ENCODE results near the gene TTC39B. TPM values are rescaled to one million over a fixed set of nuclear protein-coding genes. Genes with fewer than 3 reads are reported as not detected.

The TTC39B gene
- total RNA-seq, 2 donors from 2014 or later = 5.3 to 6.0 TPM

DNA sequence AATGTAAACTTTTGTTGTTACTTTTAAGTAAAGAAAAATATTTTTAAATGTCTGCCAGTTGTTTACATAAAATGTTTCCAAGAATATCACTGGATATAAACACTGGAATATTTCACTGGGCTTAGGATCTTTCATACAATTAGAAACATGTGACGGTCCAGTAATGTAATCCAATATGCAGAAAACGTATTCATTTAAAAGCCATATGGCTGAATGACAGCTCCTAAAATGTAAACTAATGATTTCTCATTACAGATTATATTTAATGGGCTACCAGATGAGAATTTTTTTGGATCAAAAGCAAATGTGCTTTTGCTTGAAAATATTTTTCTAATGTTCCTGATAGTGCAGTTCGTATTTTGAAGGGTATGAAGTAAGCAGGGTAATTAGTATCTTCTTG lies 124.3 kb downstream of the TTC39B start:
- Histone ChIP-seq H3K4me1 (no peaks in the 10 kb centered on the region), H3K27me3 (no peaks in the 10 kb centered on the region), H3K36me3 (replicated peaks in 1 of 2; ENCODE audit: insufficient read depth in 1 of 2, low read depth in 2 of 2) (no peaks in the 10 kb centered on the region), H3K27ac (no peak overlapping the region), H3K4me3 (no peak overlapping the region), H3K9me3 (no peaks in the 10 kb centered on the region)
- intact Hi-C loops (cut with DNase I) = no loop called here
- TF ChIP-seq, protein P1, sequence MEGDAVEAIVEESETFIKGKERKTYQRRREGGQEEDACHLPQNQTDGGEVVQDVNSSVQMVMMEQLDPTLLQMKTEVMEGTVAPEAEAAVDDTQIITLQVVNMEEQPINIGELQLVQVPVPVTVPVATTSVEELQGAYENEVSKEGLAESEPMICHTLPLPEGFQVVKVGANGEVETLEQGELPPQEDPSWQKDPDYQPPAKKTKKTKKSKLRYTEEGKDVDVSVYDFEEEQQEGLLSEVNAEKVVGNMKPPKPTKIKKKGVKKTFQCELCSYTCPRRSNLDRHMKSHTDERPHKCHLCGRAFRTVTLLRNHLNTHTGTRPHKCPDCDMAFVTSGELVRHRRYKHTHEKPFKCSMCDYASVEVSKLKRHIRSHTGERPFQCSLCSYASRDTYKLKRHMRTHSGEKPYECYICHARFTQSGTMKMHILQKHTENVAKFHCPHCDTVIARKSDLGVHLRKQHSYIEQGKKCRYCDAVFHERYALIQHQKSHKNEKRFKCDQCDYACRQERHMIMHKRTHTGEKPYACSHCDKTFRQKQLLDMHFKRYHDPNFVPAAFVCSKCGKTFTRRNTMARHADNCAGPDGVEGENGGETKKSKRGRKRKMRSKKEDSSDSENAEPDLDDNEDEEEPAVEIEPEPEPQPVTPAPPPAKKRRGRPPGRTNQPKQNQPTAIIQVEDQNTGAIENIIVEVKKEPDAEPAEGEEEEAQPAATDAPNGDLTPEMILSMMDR (IDR thresholded peaks at IDR 0.05) = no peak
- TF ChIP-seq POLR2A (IDR thresholded peaks at IDR 0.05) = no peak
- 72 to 74% methylated on average over 3 of the region's 3 CpGs for WGBS, 2 donors
- ATAC-seq (no peak), DNase-seq (no peak)

DNA sequence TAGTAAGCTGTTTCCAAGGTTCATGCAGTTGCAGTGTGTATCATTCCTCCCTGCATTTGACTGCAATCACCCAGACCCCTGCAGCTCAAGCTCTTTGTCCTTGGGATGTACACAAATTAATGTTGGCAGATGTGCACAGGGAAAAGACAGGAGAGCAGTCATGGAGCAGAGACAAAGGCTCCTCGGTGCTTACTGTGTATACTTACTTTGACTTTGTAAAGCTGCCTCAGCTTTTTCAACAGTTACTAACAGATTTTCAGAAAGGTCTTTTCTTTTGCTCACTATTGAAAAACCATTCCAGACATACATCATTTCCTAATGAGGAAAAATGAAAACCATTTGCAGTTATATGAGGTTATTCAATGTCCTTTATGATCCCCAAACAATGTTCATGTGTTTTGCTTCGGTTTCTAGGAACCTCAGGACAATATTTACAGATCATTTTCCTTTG lies 124.9 kb downstream of the TTC39B start:
- H3K36me3 ChIP-seq (replicated peaks in 1 of 2; ENCODE audit: insufficient read depth in 1 of 2, low read depth in 2 of 2) = no peaks in the 10 kb centered on the region
- intact Hi-C loops (cut with DNase I) = no loop called here
- H3K27ac ChIP-seq = no peak overlapping the region
- ATAC-seq = no peak
- no peak overlapping the region for H3K4me3 ChIP-seq
- 69 to 80% methylated on average over 2 of the region's 2 CpGs for WGBS, 2 donors
- DNase-seq = no peak
- H3K9me3 ChIP-seq = no peaks in the 10 kb centered on the region
- no peaks in the 10 kb centered on the region for H3K4me1 ChIP-seq
- no peaks in the 10 kb centered on the region for H3K27me3 ChIP-seq
- TF ChIP-seq, protein P1 (IDR thresholded peaks at IDR 0.05) = no peak
- TF ChIP-seq POLR2A (IDR thresholded peaks at IDR 0.05) = no peak

DNA sequence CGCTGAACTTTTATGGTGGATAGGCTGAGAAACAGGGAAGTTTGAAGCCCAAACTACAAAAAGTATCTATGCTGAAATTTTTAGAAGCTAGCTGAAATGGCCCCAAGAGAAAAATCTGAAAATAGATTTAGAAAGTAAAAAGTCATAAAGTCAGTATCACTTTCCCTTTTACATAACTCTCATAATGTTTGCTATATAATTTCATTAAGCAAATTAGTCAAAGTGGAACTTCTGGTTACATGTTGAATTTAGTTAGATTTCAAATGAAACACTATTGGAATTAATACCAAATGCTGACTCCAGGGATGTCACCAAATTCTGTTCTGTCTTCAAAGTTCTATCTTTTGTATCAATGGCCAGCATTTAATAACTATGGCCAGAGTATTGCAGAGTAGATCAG lies 126.9 kb downstream of the TTC39B start:
- H3K4me3 ChIP-seq = no peak overlapping the region
- intact Hi-C loops (cut with DNase I) = no loop called here
- DNase-seq (no peak), ATAC-seq (no peak)
- no peak overlapping the region for H3K27ac ChIP-seq
- 93 to 100% methylated on average over 1 of the region's 1 CpG for WGBS, 2 donors
- no peaks in the 10 kb centered on the region for H3K9me3 ChIP-seq
- no peak for TF ChIP-seq POLR2A (IDR thresholded peaks at IDR 0.05)
- TF ChIP-seq, protein P1 (IDR thresholded peaks at IDR 0.05) = no peak
- no peaks in the 10 kb centered on the region for H3K36me3 ChIP-seq (replicated peaks in 1 of 2; ENCODE audit: insufficient read depth in 1 of 2, low read depth in 2 of 2)
- H3K4me1 ChIP-seq = no peaks in the 10 kb centered on the region
- H3K27me3 ChIP-seq = no peaks in the 10 kb centered on the region

DNA sequence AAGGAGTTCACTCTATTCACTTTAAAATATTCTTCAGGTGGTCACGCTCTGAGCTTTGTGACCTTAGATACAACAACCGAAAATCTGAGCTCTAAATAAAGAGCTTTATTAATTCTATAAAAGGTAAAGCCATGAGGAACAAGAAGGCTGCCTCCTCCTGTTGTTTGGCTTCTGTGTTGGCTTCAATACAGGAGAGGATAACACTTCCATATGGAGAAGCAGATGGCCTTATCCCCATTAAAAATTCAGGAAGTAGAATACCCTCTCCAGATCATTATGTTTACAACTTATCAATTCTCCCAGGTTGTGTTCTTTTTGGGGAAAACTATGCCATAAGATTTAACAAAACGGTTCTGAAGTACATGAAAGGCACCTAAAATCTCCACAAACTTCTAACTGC lies 128.4 kb downstream of the TTC39B start:
- Histone ChIP-seq H3K4me1 (no peaks in the 10 kb centered on the region), H3K4me3 (no peak overlapping the region), H3K27me3 (no peaks in the 10 kb centered on the region), H3K36me3 (replicated peaks in 1 of 2; ENCODE audit: insufficient read depth in 1 of 2, low read depth in 2 of 2) (no peaks in the 10 kb centered on the region), H3K9me3 (no peaks in the 10 kb centered on the region), H3K27ac (no peak overlapping the region)
- TF ChIP-seq POLR2A (IDR thresholded peaks at IDR 0.05) = no peak
- TF ChIP-seq, protein P1 (IDR thresholded peaks at IDR 0.05) = no peak
- intact Hi-C loops (cut with DNase I) = no loop called here
- 97% methylated on average over 3 of the region's 3 CpGs for whole genome bisulfite sequencing, 2 donors
- ATAC-seq (no peak), DNase-seq (no peak)

DNA sequence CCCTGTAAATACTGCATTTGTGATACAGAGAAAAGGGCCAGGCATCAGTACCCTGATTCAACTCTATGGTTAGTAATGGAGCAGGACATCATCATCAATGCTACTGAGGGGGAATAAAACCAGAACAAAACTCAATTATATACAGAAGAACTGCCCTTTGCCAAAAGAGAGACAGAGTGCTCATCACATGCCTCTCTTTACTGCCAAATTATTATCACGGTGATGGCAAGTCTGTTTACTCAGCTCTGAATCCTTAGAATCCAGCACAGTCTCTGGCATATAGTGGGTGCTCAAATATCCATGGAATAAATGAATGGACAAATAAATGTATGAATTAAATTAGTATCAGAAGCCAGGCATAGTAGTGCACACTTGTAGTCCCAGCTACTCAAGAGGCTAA lies 130.2 kb downstream of the TTC39B start:
- intact Hi-C loops (cut with DNase I) = no loop called here
- no peaks in the 10 kb centered on the region for H3K27me3 ChIP-seq
- ATAC-seq = no peak
- DNase-seq = no peak
- WGBS, 2 donors = 86 to 91% methylated on average over 1 of the region's 1 CpG
- H3K4me3 ChIP-seq = no peak overlapping the region
- no peaks in the 10 kb centered on the region for H3K9me3 ChIP-seq
- H3K36me3 ChIP-seq (replicated peaks in 1 of 2; ENCODE audit: insufficient read depth in 1 of 2, low read depth in 2 of 2) = no peaks in the 10 kb centered on the region
- no peak for TF ChIP-seq POLR2A (IDR thresholded peaks at IDR 0.05)
- TF ChIP-seq, protein P1 (IDR thresholded peaks at IDR 0.05) = no peak
- H3K4me1 ChIP-seq = no peaks in the 10 kb centered on the region
- H3K27ac ChIP-seq = no peak overlapping the region
